Measurements from ENCODE around the gene CCKAR. TPM values are rescaled to one million over a fixed set of nuclear protein-coding genes. Genes with fewer than 3 reads are reported as not detected.

Gene CCKAR
- total RNA-seq, 1 experiment from 2014 or later = not detected

DNA sequence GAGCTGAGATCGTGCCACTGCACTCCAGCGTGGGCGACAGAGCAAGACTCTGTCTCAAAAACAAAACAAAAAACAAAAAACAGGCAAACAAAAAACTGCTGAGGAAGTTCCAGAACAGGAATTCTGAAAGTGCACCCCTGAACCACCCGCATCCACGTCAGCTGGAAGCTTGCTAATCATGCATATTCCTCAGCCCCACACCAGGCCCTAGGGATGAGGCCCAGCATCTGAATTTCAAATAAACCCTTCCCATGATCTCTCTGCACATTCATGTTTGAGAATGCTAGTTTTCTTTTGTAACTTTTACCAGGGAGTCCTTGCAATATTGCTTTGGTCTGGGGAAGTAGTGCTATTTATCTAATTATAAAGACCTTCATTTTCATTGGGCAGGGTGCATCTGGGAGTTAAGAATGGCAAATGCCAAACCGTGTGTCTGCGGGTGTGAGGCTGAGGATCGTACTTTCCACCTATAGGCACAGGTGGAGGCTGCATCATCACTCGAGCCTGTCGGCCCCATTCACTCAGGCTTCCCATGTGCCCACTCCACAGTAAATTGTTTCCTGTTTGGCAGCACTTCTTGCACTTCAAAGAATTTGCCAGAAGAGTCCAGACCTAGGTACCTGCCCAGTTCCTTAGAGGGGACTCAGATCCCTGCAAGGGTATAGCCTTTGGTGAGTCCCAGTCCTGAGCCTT, 23.6 kb downstream of the CCKAR start:
- no peak for DNase-seq (ENCODE audit: low read depth, low spot score)
- intact Hi-C loops (cut with micrococcal nuclease; ENCODE audit: unreplicated experiment) (no loop called here), in situ Hi-C loops (cut with HindIII; ENCODE audit: low pct_unique_long_range_greater_than_20kb, low sequenced_read_pairs) (no loop called here)
- no peaks in the 10 kb centered on the region for H3K9me3 ChIP-seq (ENCODE audit: control insufficient read depth, insufficient read depth, low read depth, low read length)
- H3K4me1 ChIP-seq (ENCODE audit: control insufficient read depth, insufficient read depth, low read length) = no peaks in the 10 kb centered on the region
- POLR2A ChIA-PET = no interaction called here
- TF ChIP-seq, protein P1, sequence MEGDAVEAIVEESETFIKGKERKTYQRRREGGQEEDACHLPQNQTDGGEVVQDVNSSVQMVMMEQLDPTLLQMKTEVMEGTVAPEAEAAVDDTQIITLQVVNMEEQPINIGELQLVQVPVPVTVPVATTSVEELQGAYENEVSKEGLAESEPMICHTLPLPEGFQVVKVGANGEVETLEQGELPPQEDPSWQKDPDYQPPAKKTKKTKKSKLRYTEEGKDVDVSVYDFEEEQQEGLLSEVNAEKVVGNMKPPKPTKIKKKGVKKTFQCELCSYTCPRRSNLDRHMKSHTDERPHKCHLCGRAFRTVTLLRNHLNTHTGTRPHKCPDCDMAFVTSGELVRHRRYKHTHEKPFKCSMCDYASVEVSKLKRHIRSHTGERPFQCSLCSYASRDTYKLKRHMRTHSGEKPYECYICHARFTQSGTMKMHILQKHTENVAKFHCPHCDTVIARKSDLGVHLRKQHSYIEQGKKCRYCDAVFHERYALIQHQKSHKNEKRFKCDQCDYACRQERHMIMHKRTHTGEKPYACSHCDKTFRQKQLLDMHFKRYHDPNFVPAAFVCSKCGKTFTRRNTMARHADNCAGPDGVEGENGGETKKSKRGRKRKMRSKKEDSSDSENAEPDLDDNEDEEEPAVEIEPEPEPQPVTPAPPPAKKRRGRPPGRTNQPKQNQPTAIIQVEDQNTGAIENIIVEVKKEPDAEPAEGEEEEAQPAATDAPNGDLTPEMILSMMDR (IDR thresholded peaks at IDR 0.05) = no peak
- TF ChIP-seq, protein P2, sequence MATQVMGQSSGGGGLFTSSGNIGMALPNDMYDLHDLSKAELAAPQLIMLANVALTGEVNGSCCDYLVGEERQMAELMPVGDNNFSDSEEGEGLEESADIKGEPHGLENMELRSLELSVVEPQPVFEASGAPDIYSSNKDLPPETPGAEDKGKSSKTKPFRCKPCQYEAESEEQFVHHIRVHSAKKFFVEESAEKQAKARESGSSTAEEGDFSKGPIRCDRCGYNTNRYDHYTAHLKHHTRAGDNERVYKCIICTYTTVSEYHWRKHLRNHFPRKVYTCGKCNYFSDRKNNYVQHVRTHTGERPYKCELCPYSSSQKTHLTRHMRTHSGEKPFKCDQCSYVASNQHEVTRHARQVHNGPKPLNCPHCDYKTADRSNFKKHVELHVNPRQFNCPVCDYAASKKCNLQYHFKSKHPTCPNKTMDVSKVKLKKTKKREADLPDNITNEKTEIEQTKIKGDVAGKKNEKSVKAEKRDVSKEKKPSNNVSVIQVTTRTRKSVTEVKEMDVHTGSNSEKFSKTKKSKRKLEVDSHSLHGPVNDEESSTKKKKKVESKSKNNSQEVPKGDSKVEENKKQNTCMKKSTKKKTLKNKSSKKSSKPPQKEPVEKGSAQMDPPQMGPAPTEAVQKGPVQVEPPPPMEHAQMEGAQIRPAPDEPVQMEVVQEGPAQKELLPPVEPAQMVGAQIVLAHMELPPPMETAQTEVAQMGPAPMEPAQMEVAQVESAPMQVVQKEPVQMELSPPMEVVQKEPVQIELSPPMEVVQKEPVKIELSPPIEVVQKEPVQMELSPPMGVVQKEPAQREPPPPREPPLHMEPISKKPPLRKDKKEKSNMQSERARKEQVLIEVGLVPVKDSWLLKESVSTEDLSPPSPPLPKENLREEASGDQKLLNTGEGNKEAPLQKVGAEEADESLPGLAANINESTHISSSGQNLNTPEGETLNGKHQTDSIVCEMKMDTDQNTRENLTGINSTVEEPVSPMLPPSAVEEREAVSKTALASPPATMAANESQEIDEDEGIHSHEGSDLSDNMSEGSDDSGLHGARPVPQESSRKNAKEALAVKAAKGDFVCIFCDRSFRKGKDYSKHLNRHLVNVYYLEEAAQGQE (IDR thresholded peaks at IDR 0.05; ENCODE audit: insufficient read depth in 1 of 2, low read depth in 2 of 2, low read length in 1 of 2) = no peak
- TF ChIP-seq POLR2AphosphoS5 (IDR thresholded peaks at IDR 0.05; ENCODE audit: low read depth, low read length) = no peak
- TF ChIP-seq SIN3A (IDR thresholded peaks at IDR 0.05; ENCODE audit: borderline replicate concordance, insufficient read depth, low read depth, low read length) = no peak
- no peak for TF ChIP-seq TCF7L2 (IDR thresholded peaks at IDR 0.05; ENCODE audit: low read depth, low read length)
- no peaks in the 10 kb centered on the region for H3K36me3 ChIP-seq (ENCODE audit: control insufficient read depth, insufficient read depth, low read length)
- no TSS peak for BruUV-seq (replicated peaks)
- CTCF ChIA-PET = no interaction called here
- no peak for ATAC-seq
- no peak overlapping the region for H3K4me3 ChIP-seq (ENCODE audit: low read depth in 2 of 2, low read length in 2 of 2)
- no peak overlapping the region for H3K27ac ChIP-seq (ENCODE audit: low read length)
- H3K27me3 ChIP-seq (ENCODE audit: control insufficient read depth, insufficient read depth, low read length) = no peaks in the 10 kb centered on the region; the same call in 1 of the 2 replicates

DNA sequence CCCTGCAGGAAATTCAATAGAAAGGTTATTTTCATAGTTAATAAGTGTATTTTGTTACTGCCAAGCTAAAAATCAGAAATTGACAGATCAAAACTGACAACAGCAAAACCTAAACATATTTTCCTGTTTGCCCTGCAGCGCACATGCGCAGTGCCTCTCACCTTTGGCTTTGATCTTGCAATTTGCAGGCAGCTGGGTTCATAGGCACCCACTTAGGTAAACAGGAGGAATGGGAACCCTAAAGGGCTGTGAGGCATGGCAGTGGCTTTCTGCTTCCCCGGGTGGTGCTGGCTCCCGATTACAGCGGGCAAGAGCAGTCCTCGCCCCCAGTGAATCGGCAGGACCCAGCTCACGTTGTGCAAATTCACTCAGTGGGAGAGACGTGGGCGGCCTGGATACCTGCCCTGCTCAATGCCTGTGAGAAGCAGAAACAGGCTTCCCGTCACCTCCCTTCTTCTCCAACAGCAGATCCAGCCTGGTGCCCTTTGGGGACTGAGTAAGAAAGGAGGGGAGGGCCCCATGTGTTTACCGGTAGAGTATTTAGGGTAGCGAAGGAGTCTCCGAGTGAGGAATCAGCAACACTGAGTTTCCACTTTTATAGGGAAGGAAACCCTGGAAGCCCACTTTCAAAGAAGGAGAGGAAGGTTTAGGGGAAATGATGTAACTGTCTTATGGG, 25.7 kb downstream of the CCKAR start:
- ATAC-seq (no peak), DNase-seq (ENCODE audit: low read depth, low spot score) (no peak)
- intact Hi-C loops (cut with micrococcal nuclease; ENCODE audit: unreplicated experiment) (no loop called here), in situ Hi-C loops (cut with HindIII; ENCODE audit: low pct_unique_long_range_greater_than_20kb, low sequenced_read_pairs) (no loop called here)
- H3K27me3 ChIP-seq (ENCODE audit: control insufficient read depth, insufficient read depth, low read length) = no peaks in the 10 kb centered on the region; the same call in 1 of the 2 replicates
- H3K4me3 ChIP-seq (ENCODE audit: low read depth in 2 of 2, low read length in 2 of 2) = no peak overlapping the region
- H3K36me3 ChIP-seq (ENCODE audit: control insufficient read depth, insufficient read depth, low read length) = no peaks in the 10 kb centered on the region
- ChIA-PET POLR2A (no interaction called here), CTCF (no interaction called here)
- TF ChIP-seq, protein P2 (IDR thresholded peaks at IDR 0.05; ENCODE audit: insufficient read depth in 1 of 2, low read depth in 2 of 2, low read length in 1 of 2) = no peak
- TF ChIP-seq SIN3A (IDR thresholded peaks at IDR 0.05; ENCODE audit: borderline replicate concordance, insufficient read depth, low read depth, low read length) = no peak
- TF ChIP-seq, protein P1 (IDR thresholded peaks at IDR 0.05) = no peak
- no peak for TF ChIP-seq POLR2AphosphoS5 (IDR thresholded peaks at IDR 0.05; ENCODE audit: low read depth, low read length)
- no peak for TF ChIP-seq TCF7L2 (IDR thresholded peaks at IDR 0.05; ENCODE audit: low read depth, low read length)
- no peaks in the 10 kb centered on the region for H3K9me3 ChIP-seq (ENCODE audit: control insufficient read depth, insufficient read depth, low read depth, low read length)
- no peak overlapping the region for H3K27ac ChIP-seq (ENCODE audit: low read length)
- H3K4me1 ChIP-seq (ENCODE audit: control insufficient read depth, insufficient read depth, low read length) = no peaks in the 10 kb centered on the region
- no TSS peak for BruUV-seq (replicated peaks)

All from Panc1 (cell line).